Measurements from ENCODE around the gene AFF1. TPM values are rescaled to one million over a fixed set of nuclear protein-coding genes. Genes with fewer than 3 reads are reported as not detected.
"Not testable (repeated sequence)": the region's sequence is repeated elsewhere in the genome, so short reads cannot be mapped to it uniquely, and the experiment has no call there.

AFF1 gene
- total RNA-seq, 1 experiment from 2014 or later = 4.5 TPM

- no peak for DNase-seq (ENCODE audit: low read depth)
These were observed 182.4 kb downstream of the AFF1 start for GRCh38 chr4:87117051-87117731.

GRCh38 chr4:87117732-87118075, 182.9 kb downstream of the AFF1 start:
- DNase-seq (ENCODE audit: low read depth) = no peak

GRCh38 chr4:87118421-87118820, 183.6 kb downstream of the AFF1 start:
- no peak for DNase-seq (ENCODE audit: low read depth)

- DNase-seq (ENCODE audit: low read depth) = peak; percentile 26
These were observed 184.0 kb downstream of the AFF1 start for GRCh38 chr4:87118826-87119225.

- no peak for DNase-seq (ENCODE audit: low read depth)
These were observed 185.2 kb downstream of the AFF1 start for GRCh38 chr4:87120010-87120409.

- DNase-seq (ENCODE audit: low read depth) = no peak
These were observed 185.8 kb downstream of the AFF1 start for GRCh38 chr4:87120411-87121162.

- DNase-seq (ENCODE audit: low read depth) = no peak
These were observed 186.7 kb downstream of the AFF1 start for GRCh38 chr4:87121341-87122065.

GRCh38 chr4:87122252-87122651, 187.4 kb downstream of the AFF1 start:
- DNase-seq (ENCODE audit: low read depth) = no peak

GRCh38 chr4:87126056-87126455, 191.2 kb downstream of the AFF1 start:
- no peak for DNase-seq (ENCODE audit: low read depth)

GRCh38 chr4:87128006-87128705, 193.3 kb downstream of the AFF1 start:
- no peak for DNase-seq (ENCODE audit: low read depth)

- no peak for DNase-seq (ENCODE audit: low read depth)
These were observed 194.9 kb downstream of the AFF1 start for GRCh38 chr4:87129681-87130080.

- DNase-seq (ENCODE audit: low read depth) = no peak
These were observed 196.3 kb downstream of the AFF1 start for GRCh38 chr4:87130985-87131703.

GRCh38 chr4:87132035-87132434, 197.2 kb downstream of the AFF1 start:
- DNase-seq (ENCODE audit: low read depth) = no peak

GRCh38 chr4:87133183-87133582, 198.4 kb downstream of the AFF1 start:
- DNase-seq (ENCODE audit: low read depth) = no peak

- no peak for DNase-seq (ENCODE audit: low read depth)
These were observed 199.3 kb downstream of the AFF1 start for GRCh38 chr4:87134122-87134521.

- no peak for DNase-seq (ENCODE audit: low read depth)
These were observed 206.6 kb downstream of the AFF1 start for GRCh38 chr4:87141428-87141827.

GRCh38 chr4:87144356-87144755, 209.5 kb downstream of the AFF1 start:
- DNase-seq (ENCODE audit: low read depth) = no peak

- DNase-seq (ENCODE audit: low read depth) = not testable (repeated sequence)
These were observed 211.1 kb downstream of the AFF1 start for GRCh38 chr4:87145934-87146333.

- DNase-seq (ENCODE audit: low read depth) = no peak
These were observed 212.3 kb downstream of the AFF1 start for GRCh38 chr4:87147116-87147515.

- DNase-seq (ENCODE audit: low read depth) = peak; percentile 32
These were observed 215.9 kb downstream of the AFF1 start for GRCh38 chr4:87150498-87151261.

GRCh38 chr4:87151730-87152129, 216.9 kb downstream of the AFF1 start:
- no peak for DNase-seq (ENCODE audit: low read depth)
